Superior temporal gyrus (tissue), 1 donor: ENCODE data around the gene TEX13B.

ENCODE experiments used
- DNase-seq: peaks from one replicate; pipeline ENCODE4 v3.0.0-alpha.2; 2016; ENCODE audit errors: extremely low spot score

TEX13B gene

GRCh38 chrX:107936434-107936730 is 45.8 kb downstream of the TEX13B start:
- no peak for DNase-seq

DNA sequence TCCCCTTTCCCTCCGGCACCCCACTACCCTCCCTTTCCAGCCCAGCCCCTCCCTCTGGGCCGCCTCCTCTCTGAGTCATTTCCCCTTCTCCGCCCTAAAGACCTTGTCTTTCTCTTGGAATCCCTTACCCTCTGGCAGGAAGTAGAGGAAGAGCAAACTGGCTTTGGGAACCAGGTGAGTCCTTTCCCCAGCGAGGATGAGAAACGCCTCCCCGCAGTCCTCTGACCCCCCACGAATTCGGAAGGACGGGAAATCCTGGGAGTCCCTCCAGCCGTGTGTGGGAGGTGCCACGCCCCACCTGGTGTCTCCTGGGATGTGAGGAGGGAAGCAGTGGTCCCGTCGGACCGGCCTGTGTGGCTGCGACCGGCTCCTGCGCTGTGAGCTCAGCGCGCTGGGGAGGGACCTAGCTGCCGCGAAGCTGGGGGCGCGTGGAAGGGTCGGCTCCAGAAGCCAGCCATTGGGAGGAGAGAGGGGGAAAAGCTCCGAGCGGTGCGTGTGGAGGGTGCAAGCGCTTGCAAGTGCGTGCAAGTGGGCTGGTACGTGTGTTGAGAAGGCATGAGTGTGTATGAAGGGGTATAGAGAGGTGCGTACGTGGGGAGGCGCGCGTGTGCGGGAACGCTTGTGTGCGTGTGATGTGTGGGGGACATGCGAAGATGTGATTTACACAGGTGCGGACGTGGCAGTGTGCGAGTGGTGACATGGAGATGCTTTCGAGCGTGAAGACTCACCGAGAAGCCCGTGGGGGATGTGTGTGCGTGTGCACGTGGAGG is 46.3 kb downstream of the TEX13B start:
- DNase-seq, result no peak

DNA sequence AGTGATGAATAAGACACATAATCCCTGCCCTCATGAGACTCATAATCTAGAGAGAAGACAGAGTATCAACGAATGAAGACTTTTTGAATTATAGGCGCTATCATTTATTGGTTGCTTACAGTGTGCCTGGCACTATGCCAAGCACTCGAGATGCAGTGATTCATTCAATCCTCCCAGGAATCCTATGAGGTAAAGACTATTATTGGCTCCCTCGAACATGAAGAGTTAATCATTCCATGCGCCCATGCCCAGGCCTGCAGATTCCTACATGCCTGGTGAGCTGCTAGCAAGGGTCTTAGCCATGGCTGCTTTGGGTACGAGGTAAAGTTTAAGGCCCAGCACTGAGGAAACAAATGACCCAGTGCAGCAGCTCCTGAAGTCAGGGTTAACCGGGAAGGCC is 47.0 kb downstream of the TEX13B start:
- DNase-seq, result no peak

DNA sequence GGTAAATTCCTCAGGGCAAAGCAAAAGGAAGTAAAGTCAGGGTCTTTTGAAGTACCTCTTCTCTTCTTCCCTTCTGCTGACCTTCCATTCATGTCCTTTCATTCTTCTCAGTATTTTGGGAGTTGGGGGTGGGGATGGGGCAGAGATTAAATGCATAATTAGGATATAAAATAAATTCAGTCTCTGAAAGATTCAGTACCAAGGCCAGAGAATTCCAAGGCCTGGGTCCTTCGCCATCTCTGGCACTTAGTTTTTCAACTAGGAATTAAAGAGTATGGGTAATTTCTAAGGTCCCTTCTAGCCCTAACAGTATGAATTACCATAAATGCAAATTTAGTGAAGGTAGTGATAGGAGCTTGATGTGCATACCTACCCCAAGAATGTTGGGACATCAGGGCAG is 47.9 kb downstream of the TEX13B start:
- no peak for DNase-seq
